C4-2B (cell line): Measurements from ENCODE around the gene CRYGS.

Source experiments
- H3K27ac ChIP-seq: fragments of 450-650 bp; 2 replicates; pipeline ENCODE4 v1.5.1; 2017
- CTCF ChIP-seq: fragments of 450-650 bp; conservative IDR thresholded peaks from 2 replicates; pipeline ENCODE4 v1.5.1; 2017; ENCODE audit warnings: mild to moderate bottlenecking
- ZFX ChIP-seq: fragments of 450-650 bp; IDR thresholded peaks from 2 replicates; pipeline ENCODE4 v1.6.1; 2017

Gene CRYGS

DNA sequence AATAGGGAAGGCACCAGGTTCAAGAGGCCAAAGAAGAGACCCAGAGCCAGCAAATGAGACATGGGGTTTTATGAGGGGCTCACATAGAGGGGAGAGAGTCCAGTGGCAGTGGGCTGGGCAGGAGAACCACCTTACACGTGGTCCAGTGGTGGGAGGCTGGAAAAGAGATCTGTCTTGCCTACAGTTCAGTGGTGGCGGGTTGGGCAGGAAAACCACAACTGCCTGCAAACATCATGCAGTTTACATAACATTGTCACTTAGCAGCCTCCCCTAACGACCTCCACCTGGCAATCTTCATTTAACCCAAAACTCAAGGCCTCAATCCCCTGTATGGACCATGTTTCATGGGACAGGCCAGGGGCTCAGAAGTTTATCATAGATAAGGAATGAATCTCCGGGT, 29.1 kb downstream of the CRYGS start:
- H3K27ac ChIP-seq, result no peak overlapping the region
- TF ChIP-seq ZFX (no peak), CTCF (no peak)

DNA sequence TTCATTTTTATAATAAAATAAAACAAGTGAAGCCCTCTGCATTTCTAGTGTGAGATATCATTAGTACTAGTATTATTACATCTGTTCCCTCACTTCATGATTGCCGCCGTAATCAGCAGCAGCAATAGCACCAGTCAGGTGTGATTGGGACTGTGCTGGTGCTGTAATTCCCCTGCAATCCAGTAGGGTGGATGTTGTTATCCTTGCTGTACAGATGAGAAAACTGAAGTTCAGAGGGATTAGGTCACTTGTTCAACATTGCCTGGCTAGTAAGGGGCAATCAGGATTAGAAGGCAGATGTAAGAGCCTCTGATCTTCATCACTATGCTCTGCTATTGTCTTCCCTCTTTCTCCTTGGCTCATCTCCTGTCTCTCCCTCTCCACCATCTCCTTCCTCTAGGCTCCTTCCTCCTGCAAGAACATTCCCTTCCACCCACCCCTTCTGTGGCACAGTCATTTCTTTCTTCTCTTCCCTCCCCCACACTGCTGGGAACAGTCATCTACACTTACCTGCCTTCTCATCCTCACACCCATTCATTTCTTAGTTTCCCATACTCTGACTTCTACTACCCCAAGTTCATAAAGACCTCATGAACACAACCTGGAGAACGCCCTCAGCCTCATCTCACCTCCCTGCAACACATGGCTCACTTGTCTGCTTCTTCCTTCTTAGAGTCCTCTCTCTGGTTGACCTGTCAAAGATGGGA, 29.7 kb downstream of the CRYGS start:
- H3K27ac ChIP-seq, result no peak overlapping the region
- TF ChIP-seq CTCF (peak; percentile 59), ZFX (no peak)

DNA sequence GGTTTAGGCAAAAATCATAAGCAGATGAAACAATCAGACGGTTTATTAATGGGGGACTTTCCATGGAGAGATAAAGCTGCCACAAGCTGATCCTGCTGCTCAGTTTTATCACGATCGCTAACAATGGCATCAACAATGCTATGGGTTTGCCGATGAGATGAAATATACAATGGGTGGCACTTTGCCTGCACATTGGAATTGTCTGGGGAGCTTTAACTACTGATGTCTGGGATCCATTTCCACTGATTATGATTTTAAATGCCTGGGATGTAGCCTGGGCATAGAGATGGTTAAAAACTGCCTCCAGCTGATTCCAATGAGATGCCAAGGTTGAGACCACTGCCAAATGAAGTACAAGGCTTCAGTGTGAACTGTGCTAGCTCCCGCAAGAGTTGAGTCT, 30.8 kb downstream of the CRYGS start:
- no peak overlapping the region for H3K27ac ChIP-seq
- TF ChIP-seq CTCF (no peak), ZFX (no peak)

DNA sequence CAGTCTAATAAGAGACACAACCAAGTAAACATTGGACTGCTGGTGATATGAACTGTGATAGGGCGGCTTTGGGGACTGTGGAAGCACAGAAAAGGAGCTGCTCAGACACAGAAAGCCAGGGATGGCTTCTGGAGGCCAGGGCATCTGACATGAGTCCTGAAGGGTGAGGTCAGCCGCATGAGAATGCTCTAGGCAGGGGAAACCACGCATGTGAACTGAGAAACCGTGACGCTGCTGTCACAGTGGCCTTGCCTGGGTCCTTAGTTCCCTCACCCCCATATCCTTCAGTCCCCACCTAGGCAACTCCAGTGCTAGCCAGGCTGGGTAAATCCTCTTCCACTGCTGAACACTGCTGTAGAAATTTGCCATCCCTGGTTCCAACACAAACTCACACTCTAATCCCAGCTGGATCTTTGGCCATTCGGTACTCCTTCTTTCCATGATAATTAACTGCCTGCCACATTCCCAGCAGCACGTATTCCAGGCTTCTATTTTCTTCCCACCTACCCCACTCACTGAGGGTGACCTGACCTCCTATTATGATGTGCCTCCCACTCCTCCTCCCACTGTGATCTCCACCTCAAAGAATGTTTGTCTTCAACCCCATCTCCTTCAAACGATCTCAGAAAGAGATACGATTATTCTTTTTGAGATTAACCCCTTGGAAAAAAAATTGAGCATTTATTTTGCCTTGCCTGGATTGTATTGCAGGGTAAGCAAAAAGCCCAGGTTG, 31.4 kb downstream of the CRYGS start:
- no peak for TF ChIP-seq ZFX
- H3K27ac ChIP-seq, result no peak overlapping the region

DNA sequence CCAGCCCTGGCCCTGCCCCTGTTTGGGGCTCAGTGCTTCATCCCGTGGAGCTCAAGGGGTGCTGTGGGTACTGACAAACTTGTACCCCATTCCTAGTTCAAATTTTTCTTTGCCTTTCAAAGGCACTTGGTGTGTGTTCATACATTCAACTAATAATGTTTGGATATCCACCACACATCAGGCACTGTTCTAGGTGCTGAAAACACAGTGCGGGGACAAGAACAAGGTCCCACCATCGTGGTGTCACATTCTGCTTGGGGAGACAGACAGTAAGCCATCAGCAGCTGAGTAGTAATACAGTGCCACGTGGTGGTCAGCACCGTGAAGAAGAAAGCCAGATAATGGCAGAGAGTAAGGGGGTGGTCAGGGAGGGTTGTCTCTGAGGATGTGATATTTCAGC, 32.5 kb downstream of the CRYGS start:
- H3K27ac ChIP-seq, result no peak overlapping the region
- TF ChIP-seq ZFX, result no peak
- TF ChIP-seq CTCF, result no peak

- no peak overlapping the region for H3K27ac ChIP-seq
- no peak for TF ChIP-seq CTCF
- no peak for TF ChIP-seq ZFX
Measured at GRCh38 chr3:186511245-186511644, 32.9 kb downstream of the CRYGS start.

- no peak overlapping the region for H3K27ac ChIP-seq
- no peak for TF ChIP-seq CTCF
- no peak for TF ChIP-seq ZFX
Measured at GRCh38 chr3:186510374-186511079, 33.7 kb downstream of the CRYGS start.
